NCI-H510A (cell line): ENCODE results near the gene CNNM2.
"Not testable (repeated sequence)": the region's sequence is repeated elsewhere in the genome, so short reads cannot be mapped to it uniquely, and the experiment has no call there.

Experiments
- DNase-seq: peaks from one replicate; lab custom pipeline; 2025; lab: John Stamatoyannopoulos, UW

The CNNM2 gene

GRCh38 chr10:103109821-103110220, 191.7 kb downstream of the CNNM2 start:
- DNase-seq: no peak

- DNase-seq: no peak
Observed at GRCh38 chr10:103110407-103110806, 192.3 kb downstream of the CNNM2 start.

- no peak for DNase-seq
Observed at GRCh38 chr10:103111031-103111917, 193.2 kb downstream of the CNNM2 start.

GRCh38 chr10:103111918-103112877, 194.1 kb downstream of the CNNM2 start:
- DNase-seq: no peak

DNA sequence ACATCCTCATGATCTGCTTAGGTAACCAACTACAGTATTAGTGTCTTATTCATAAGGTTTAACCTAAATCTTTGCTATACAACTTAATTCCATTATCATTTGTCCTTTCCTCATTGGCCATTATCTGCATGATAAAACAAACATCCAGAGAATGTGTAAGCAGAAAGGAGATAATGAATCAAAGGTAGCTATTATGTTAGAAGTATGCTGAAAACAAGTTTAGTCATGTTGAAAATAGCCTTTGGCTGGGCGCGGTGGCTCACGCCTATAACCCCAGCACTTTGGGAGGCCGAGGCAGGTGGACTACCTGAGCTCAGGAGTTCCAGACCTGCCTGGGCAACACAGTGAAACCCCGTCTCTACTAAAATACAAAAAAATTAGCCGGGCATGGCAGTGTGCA, 196.8 kb downstream of the CNNM2 start:
- DNase-seq: no peak

- DNase-seq: no peak
Observed at GRCh38 chr10:103117247-103117646, 199.2 kb downstream of the CNNM2 start.

GRCh38 chr10:103120546-103120945, 202.5 kb downstream of the CNNM2 start:
- DNase-seq: no peak

DNA sequence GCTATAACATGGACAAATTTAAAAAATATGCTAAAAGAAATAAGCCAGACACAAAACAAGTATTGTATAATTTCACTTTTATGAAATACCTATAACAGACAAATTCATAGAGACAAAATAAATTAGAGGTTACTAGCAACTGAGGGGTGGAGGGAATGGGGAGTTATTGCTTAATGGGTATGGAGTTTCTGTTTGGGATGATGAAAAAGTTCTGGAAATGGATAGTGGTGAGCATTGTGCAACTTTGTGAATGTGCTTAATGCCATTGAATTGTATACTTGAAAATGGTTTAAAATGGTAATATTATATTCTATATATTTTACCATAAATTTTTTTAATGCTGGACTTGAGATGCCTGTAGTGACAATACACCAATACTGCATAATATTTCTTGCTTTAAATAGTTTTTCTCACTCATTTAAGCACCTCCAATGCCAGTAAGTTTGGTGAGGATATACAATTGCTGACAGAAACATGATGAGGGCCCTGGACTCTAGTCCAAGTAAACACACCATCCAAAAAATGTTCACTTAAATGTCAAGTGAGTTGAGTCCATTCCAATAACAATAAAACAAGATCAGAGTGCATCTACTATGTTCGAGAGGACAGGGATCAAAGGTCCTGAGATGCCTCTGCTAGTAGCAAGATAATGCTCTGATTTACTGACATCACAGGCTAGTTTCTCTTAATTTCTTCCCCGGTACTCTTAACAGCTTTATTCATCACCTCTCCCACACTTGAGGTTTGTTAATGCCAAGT, 203.1 kb downstream of the CNNM2 start:
- DNase-seq: no peak

GRCh38 chr10:103123282-103124024, 205.4 kb downstream of the CNNM2 start:
- no peak for DNase-seq

- no peak for DNase-seq
Observed at GRCh38 chr10:103124420-103125096, 206.5 kb downstream of the CNNM2 start.

GRCh38 chr10:103125323-103126267, 207.5 kb downstream of the CNNM2 start:
- no peak for DNase-seq

DNA sequence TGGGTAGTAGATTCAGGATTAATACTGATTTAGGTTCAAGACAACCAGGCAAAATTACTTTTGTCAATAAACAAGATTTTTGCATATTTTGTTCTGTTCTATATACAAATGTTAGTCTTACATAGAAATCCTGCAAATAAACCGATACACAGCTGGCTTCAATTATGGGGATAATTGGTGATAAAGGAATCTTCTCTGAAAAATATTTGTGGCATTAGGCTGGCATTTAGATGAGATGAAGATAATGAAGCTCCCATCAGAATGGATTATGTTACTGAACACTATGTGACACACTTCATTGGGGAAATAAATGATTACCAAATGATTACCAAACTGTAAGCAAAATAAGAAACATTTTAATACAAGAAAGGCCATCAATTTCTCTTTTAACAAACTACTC, 209.1 kb downstream of the CNNM2 start:
- DNase-seq: no peak

GRCh38 chr10:103130180-103130579, 212.1 kb downstream of the CNNM2 start:
- DNase-seq: not testable (repeated sequence)

DNA sequence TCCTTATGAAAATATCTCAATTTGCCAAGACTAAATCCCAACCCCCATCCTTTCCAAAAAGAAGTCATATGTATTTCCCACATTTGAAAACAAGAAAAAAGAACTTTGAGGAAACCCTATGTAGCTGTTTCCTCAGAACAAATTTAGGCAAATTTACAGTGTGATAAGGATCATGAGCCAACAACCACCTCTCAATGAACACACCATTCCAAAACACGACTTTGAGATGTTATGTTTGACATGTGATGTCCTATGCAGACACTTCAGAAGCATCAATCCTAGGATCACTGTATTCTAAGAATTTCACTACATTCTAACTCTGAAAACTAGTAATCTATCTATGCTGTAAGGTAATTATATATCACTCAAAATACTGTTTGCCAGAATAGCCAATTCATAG, 212.8 kb downstream of the CNNM2 start:
- no peak for DNase-seq

GRCh38 chr10:103135168-103135567, 217.1 kb downstream of the CNNM2 start:
- not testable (repeated sequence) for DNase-seq

GRCh38 chr10:103139803-103140202, 221.7 kb downstream of the CNNM2 start:
- no peak for DNase-seq
